Fibroblast of the aortic adventitia (primary cell): ENCODE data around the gene FAM72A. TPM values are rescaled to one million over a fixed set of nuclear protein-coding genes. Genes with fewer than 3 reads are reported as not detected.
"Not testable (repeated sequence)": the region's sequence is repeated elsewhere in the genome, so short reads cannot be mapped to it uniquely, and the experiment has no call there.

Source experiments
- DNase-seq: peaks from one replicate; pipeline ENCODE4 v3.0.0-alpha.2; 2010; ENCODE audit warnings: low read depth
- H3K4me3 ChIP-seq: 2 replicates; pipeline ENCODE4 v1.5.1; 2011; ENCODE audit warnings: low read depth, mild to moderate bottlenecking, control low read depth, low read length, moderate library complexity
- total RNA-seq: library from RNA; depleted of rRNA; stranded (reverse); fragments of >200 nt; gene quantifications from 2 replicates; pipeline ENCODE4 v1.2.3, GENCODE V29; 2012; ENCODE audit warnings: low replicate concordance

The FAM72A gene
- total RNA-seq, result 2.9 and 4.8 TPM in 2 replicates

DNA sequence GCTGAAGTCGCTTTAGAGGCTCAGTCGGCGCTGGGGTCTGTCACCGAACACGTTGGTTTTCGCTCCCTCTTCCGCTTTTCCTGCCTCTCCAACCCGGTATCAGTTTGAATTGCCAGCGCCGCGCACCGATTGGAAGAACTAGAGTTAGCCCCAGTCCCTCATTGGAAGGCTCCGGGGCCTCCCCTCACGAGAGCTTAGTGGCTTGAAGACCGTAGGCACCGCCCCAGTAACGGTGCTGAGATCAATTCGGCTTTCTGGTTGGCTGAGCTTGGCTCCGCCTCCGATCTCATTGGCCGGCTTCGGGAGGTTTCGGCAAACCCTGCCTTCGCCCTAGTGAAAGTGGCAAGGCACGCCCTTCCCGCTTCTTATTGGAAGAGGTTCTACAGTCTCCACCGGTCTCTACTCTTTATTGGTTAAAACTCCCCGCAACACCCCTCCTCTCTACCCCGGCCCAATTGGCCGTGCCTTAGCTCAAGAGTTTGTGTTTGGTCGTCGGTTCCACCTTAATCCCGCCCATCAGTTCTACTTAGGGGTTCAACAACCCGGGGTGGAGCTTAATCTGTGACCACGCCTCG lies at the start of gene FAM72A:
Gene FAM72A (minus strand): TSS at position 51 of the 575 bp plus-strand sequence. CDS start 814 bp downstream, outside the sequence.
- DNase-seq, result peak; percentile 100
- H3K4me3 ChIP-seq, result peak within 1 kb of the TSS; percentile 59

GRCh38 chr1:206250953-206251681 lies 48.5 kb upstream of the FAM72A start:
- DNase-seq, H3K4me3 ChIP-seq: not testable (repeated sequence)

DNA sequence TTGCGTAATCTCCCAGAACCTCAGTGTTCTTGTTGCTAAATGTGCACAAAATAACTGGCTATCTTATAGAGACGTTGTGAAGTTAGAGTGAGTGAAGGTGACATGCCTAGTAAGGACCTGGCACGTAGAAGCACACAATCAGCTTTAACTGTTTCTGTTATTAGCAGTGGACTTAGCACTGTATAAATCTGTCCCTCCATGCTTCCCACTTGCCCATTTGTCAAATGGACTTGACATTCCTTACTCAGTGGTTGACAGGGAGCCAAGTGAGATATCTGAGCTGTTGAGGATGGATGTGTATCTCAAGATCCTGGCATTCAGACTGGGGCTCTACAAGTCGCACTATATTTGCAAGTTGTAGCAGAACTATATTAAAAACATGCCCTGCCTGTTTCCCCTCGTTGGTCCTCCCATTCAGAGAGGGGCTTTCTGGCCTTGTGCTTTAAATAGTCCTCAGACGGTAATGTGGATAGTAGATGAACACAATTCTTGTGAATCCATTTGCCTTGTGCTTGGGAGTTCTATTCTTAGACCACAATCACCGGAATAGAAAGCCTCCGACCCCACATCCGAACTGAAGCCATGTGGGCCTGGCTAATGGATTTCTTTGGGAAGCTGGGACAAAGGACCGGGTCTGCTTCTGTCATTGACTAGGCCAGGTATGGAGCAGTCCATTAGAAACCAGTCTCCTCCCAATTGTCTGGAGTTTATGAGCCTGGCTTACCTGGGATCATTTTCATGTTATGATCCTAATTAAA lies 43.7 kb upstream of the FAM72A start:
- not testable (repeated sequence) for DNase-seq

GRCh38 chr1:206245479-206245878 lies 42.8 kb upstream of the FAM72A start:
- H3K4me3 ChIP-seq, DNase-seq: not testable (repeated sequence)

More for the DNA sequence above, 43.7 kb upstream of the FAM72A start:
- not testable (repeated sequence) for H3K4me3 ChIP-seq

- DNase-seq, result not testable (repeated sequence)
Measured at GRCh38 chr1:206243335-206243734, 40.7 kb upstream of the FAM72A start.

DNA sequence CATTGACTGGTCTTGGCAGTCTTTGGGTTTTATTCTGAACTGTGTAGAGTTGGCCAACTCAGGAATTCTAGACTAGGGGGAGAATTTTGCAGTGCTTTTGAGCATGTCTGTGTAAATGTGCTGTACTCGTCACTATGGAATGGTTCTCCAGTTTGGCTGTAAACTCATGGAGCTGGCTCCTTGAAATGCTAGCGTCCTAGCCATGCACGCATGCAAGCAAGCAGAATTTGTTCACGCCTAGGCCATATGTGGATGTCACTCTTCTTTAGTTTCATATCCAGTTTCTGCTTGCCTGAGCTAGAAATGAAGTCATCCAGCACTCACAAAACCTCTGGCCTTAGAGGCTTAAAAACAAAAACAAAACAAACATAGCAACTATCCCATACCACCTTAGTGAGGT lies 37.6 kb upstream of the FAM72A start:
- not testable (repeated sequence) for H3K4me3 ChIP-seq
- DNase-seq, result peak; percentile 77

More at GRCh38 chr1:206243335-206243734, 40.7 kb upstream of the FAM72A start:
- H3K4me3 ChIP-seq, result not testable (repeated sequence)

- not testable (repeated sequence) for H3K4me3 ChIP-seq, DNase-seq
Measured at GRCh38 chr1:206235190-206235589, 32.6 kb upstream of the FAM72A start.

- not testable (repeated sequence) for DNase-seq
Measured at GRCh38 chr1:206234189-206234916, 31.7 kb upstream of the FAM72A start.

GRCh38 chr1:206232970-206233645 lies 30.5 kb upstream of the FAM72A start:
- not testable (repeated sequence) for H3K4me3 ChIP-seq, DNase-seq

More at GRCh38 chr1:206234189-206234916, 31.7 kb upstream of the FAM72A start:
- not testable (repeated sequence) for H3K4me3 ChIP-seq

- not testable (repeated sequence) for DNase-seq, H3K4me3 ChIP-seq
Measured at GRCh38 chr1:206231989-206232388, 29.4 kb upstream of the FAM72A start.

GRCh38 chr1:206229286-206229685 lies 26.6 kb upstream of the FAM72A start:
- DNase-seq, H3K4me3 ChIP-seq: not testable (repeated sequence)

- not testable (repeated sequence) for H3K4me3 ChIP-seq, DNase-seq
Measured at GRCh38 chr1:206226886-206227285, 24.2 kb upstream of the FAM72A start.

- not testable (repeated sequence) for H3K4me3 ChIP-seq, DNase-seq
Measured at GRCh38 chr1:206225386-206225785, 22.7 kb upstream of the FAM72A start.

DNA sequence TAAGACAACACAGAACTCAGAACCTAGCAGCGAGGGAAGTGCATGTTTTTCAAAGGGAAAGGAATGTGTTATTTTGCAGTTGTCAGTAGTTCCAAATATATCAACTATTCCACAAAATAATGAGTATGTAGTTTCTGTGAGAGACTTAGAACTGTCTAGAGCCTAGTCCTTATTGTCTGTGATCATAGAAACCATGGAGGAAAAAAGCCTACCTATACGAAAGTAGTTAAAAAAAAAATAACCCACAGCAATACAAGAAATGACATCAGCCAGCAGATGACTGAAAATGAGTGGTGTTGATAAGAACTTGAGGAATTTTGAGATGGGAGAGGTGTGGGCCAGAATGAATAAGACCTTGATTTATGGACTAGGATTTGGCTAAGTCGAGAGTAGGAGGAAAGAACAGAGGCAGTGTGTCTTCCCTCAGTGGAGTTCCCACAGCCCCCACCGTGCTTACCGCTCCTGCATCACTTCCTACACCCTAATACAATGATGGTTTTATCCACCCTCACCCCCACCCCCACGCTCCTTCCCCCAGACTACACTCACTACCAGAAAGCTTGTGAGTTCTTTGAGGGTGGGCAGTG lies 21.6 kb upstream of the FAM72A start:
- H3K4me3 ChIP-seq, result not testable (repeated sequence)
- DNase-seq, result peak; percentile 1

- not testable (repeated sequence) for DNase-seq, H3K4me3 ChIP-seq
Measured at GRCh38 chr1:206221585-206221984, 18.9 kb upstream of the FAM72A start.

DNA sequence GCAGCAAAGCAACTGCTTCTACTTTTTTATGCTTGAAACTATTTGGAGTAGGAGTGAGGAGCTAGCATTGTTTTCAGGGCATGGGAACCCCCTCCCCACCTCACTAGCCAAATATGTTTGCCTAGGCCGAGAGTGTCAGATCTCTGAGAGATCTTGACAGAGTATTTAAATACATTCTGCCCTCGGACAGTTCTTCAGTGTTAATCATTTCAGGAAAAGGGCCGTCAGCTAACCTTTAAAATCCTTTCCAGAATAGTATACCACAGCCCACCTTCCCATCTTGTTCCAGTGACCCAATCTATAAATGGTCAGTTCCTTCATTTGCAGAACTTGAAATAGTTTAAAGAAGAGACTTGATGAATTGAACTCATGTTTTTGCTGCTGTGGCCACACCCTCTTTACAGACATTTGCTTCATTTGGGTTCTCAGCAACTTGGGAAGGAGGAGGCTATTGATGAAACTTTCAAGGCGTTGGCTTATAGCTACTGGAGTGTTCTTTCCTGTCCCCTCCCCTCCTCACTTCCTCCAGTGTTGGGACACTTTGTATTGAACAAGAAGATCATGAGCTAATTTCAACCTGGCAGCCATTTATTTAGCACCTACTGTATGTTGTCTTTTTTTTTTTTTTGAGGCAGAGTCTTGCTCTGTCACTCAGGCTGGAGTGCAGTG lies 17.8 kb upstream of the FAM72A start:
- not testable (repeated sequence) for H3K4me3 ChIP-seq
- peak; percentile 30 for DNase-seq
